CD1c-positive myeloid dendritic cell (primary cell): ENCODE results near the gene EPHB1.

Source experiments
- DNase-seq: peaks from one replicate; pipeline ENCODE4 v3.0.0-alpha.2; 2016; ENCODE audit errors: extremely low spot score

EPHB1 gene

GRCh38 chr3:134881305-134881704 lies 86.2 kb downstream of the EPHB1 start:
- DNase-seq = no peak

- no peak for DNase-seq
These were observed 88.8 kb downstream of the EPHB1 start for GRCh38 chr3:134883697-134884385.

- no peak for DNase-seq
These were observed 91.0 kb downstream of the EPHB1 start for GRCh38 chr3:134885877-134886621.

GRCh38 chr3:134886991-134887390 lies 91.9 kb downstream of the EPHB1 start:
- no peak for DNase-seq

- no peak for DNase-seq
These were observed 92.5 kb downstream of the EPHB1 start for GRCh38 chr3:134887536-134887935.

GRCh38 chr3:134892326-134892725 lies 97.3 kb downstream of the EPHB1 start:
- DNase-seq = no peak

GRCh38 chr3:134892761-134893160 lies 97.7 kb downstream of the EPHB1 start:
- DNase-seq = no peak

- no peak for DNase-seq
These were observed 99.5 kb downstream of the EPHB1 start for GRCh38 chr3:134894533-134894932.

GRCh38 chr3:134895181-134895580 lies 100.1 kb downstream of the EPHB1 start:
- no peak for DNase-seq

- no peak for DNase-seq
These were observed 101.1 kb downstream of the EPHB1 start for GRCh38 chr3:134896141-134896540.

- DNase-seq = no peak
These were observed 101.6 kb downstream of the EPHB1 start for GRCh38 chr3:134896696-134897095.

- no peak for DNase-seq
These were observed 102.5 kb downstream of the EPHB1 start for GRCh38 chr3:134897391-134898141.

GRCh38 chr3:134898181-134898754 lies 103.2 kb downstream of the EPHB1 start:
- DNase-seq = no peak

GRCh38 chr3:134899786-134900185 lies 104.7 kb downstream of the EPHB1 start:
- no peak for DNase-seq

GRCh38 chr3:134900482-134900881 lies 105.4 kb downstream of the EPHB1 start:
- DNase-seq = no peak

- no peak for DNase-seq
These were observed 106.4 kb downstream of the EPHB1 start for GRCh38 chr3:134901461-134901860.

- DNase-seq = no peak
These were observed 108.8 kb downstream of the EPHB1 start for GRCh38 chr3:134903837-134904236.

- no peak for DNase-seq
These were observed 109.2 kb downstream of the EPHB1 start for GRCh38 chr3:134904241-134904771.

GRCh38 chr3:134904776-134905646 lies 110.0 kb downstream of the EPHB1 start:
- DNase-seq = no peak

- no peak for DNase-seq
These were observed 110.5 kb downstream of the EPHB1 start for GRCh38 chr3:134905647-134905935.

GRCh38 chr3:134908271-134908670 lies 113.2 kb downstream of the EPHB1 start:
- DNase-seq = no peak
